H9 (cell line): Measurements from ENCODE around the gene NRXN2. TPM values are rescaled to one million over a fixed set of nuclear protein-coding genes. Genes with fewer than 3 reads are reported as not detected.

Source experiments
- DNase-seq: peaks from one replicate; pipeline ENCODE4 v3.0.0-alpha.2; 2017
- H2AFZ ChIP-seq: one replicate; pipeline ENCODE4 v1.6.1; 2013; ENCODE audit warnings: mild to moderate bottlenecking, low read length, control low read depth, moderate library complexity
- H2AK5ac ChIP-seq: 2 replicates; pipeline ENCODE4 v1.6.1; 2013; ENCODE audit warnings: low read length, control low read depth, mixed read lengths; ENCODE audit not compliant: insufficient read length
- H2BK120ac ChIP-seq: one replicate; pipeline ENCODE4 v1.6.1; 2013; ENCODE audit warnings: low read depth, mild to moderate bottlenecking, low read length, control low read depth, inconsistent platforms; ENCODE audit not compliant: poor library complexity, severe bottlenecking
- H2BK12ac ChIP-seq: 2 replicates; pipeline ENCODE4 v1.6.1; 2013; ENCODE audit warnings: low read length, control low read depth, mixed read lengths, low read depth; ENCODE audit not compliant: insufficient read length
- H2BK15ac ChIP-seq: 2 replicates; pipeline ENCODE4 v1.6.1; 2013; ENCODE audit warnings: low read depth, low read length, control low read depth
- H2BK20ac ChIP-seq: one replicate; pipeline ENCODE4 v1.6.1; 2013; ENCODE audit warnings: low read depth, mild to moderate bottlenecking, low read length, control low read depth, inconsistent platforms; ENCODE audit not compliant: poor library complexity, severe bottlenecking
- H2BK5ac ChIP-seq: 2 replicates; pipeline ENCODE4 v1.6.1; 2013; ENCODE audit warnings: low read length, control low read depth, mixed read lengths; ENCODE audit not compliant: insufficient read length
- H3K14ac ChIP-seq: 2 replicates; pipeline ENCODE4 v1.6.1; 2013; ENCODE audit warnings: low read length, control low read depth; ENCODE audit not compliant: insufficient read depth
- H3K18ac ChIP-seq: 2 replicates; pipeline ENCODE4 v1.6.1; 2013; ENCODE audit warnings: low read depth, mild to moderate bottlenecking, mixed read lengths, low read length, control low read depth; ENCODE audit not compliant: insufficient read length
- H3K23ac ChIP-seq: 2 replicates; pipeline ENCODE4 v1.6.1; 2013; ENCODE audit warnings: low read length, control low read depth, mixed read lengths, low read depth; ENCODE audit not compliant: insufficient read length
- H3K23me2 ChIP-seq: 2 replicates; pipeline ENCODE4 v1.6.1; 2013; ENCODE audit warnings: low read depth, mild to moderate bottlenecking, mixed read lengths, low read length, control low read depth; ENCODE audit not compliant: insufficient read length, poor library complexity, severe bottlenecking
- H3K27ac ChIP-seq: 2 replicates; pipeline ENCODE4 v1.5.1; 2013; ENCODE audit warnings: low read length, control low read depth, mixed read lengths, low read depth; ENCODE audit not compliant: insufficient read length
- H3K27me3 ChIP-seq: 2 replicates; pipeline ENCODE4 v1.6.1; 2013; ENCODE audit warnings: low read length, control low read depth, inconsistent platforms; ENCODE audit not compliant: insufficient read depth
- H3K4ac ChIP-seq: 2 replicates; pipeline ENCODE4 v1.6.1; 2013; ENCODE audit warnings: low read depth, mild to moderate bottlenecking, control low read depth, inconsistent platforms, low read length, moderate library complexity
- H3K4me1 ChIP-seq: 2 replicates; pipeline ENCODE4 v1.6.1; 2013; ENCODE audit warnings: low read length, control low read depth, inconsistent platforms; ENCODE audit not compliant: insufficient read depth
- H3K4me2 ChIP-seq: 2 replicates; pipeline ENCODE4 v1.6.1; 2013; ENCODE audit warnings: low read length, control low read depth, mixed read lengths; ENCODE audit not compliant: insufficient read length, insufficient read depth
- H3K56ac ChIP-seq: 2 replicates; pipeline ENCODE4 v1.6.1; 2013; ENCODE audit warnings: low read depth, mild to moderate bottlenecking, mixed read lengths, low read length, control low read depth; ENCODE audit not compliant: insufficient read length
- H3K79me1 ChIP-seq: 2 replicates; pipeline ENCODE4 v1.6.1; 2013; ENCODE audit warnings: low read depth, mild to moderate bottlenecking, moderate library complexity, low read length, control low read depth, inconsistent platforms; ENCODE audit not compliant: insufficient read depth, poor library complexity, severe bottlenecking
- H3K79me2 ChIP-seq: 2 replicates; pipeline ENCODE4 v1.6.1; 2013; ENCODE audit warnings: low read length, control low read depth, inconsistent platforms; ENCODE audit not compliant: insufficient read depth
- H3K9ac ChIP-seq: 2 replicates; pipeline ENCODE4 v1.6.1; 2013; ENCODE audit warnings: low read length, control low read depth, mixed read lengths; ENCODE audit not compliant: insufficient read length; ENCODE audit errors: extremely low read depth
- H3K9me3 ChIP-seq: one replicate; pipeline ENCODE4 v1.6.1; 2013; ENCODE audit warnings: low read depth, low read length, inconsistent platforms; ENCODE audit not compliant: control insufficient read depth
- H3T11ph ChIP-seq: one replicate; pipeline ENCODE4 v1.6.1; 2013; ENCODE audit warnings: mild to moderate bottlenecking, low read length, control low read depth, inconsistent platforms
- H4K20me1 ChIP-seq: one replicate; pipeline ENCODE4 v1.6.1; 2013; ENCODE audit not compliant: control insufficient read depth, insufficient read length, insufficient read depth
- H4K5ac ChIP-seq: 2 replicates; pipeline ENCODE4 v1.6.1; 2013; ENCODE audit warnings: low read depth, mild to moderate bottlenecking, mixed read lengths, low read length, control low read depth; ENCODE audit not compliant: insufficient read length
- H4K8ac ChIP-seq: replicated peaks from 2 replicates; pipeline ENCODE4 v1.6.1; 2013; ENCODE audit warnings: low read length, control low read depth, mixed read lengths, low read depth; ENCODE audit not compliant: insufficient read length
- H4K91ac ChIP-seq: 2 replicates; pipeline ENCODE4 v1.6.1; 2013; ENCODE audit warnings: low read depth, mild to moderate bottlenecking, moderate library complexity, mixed read lengths, low read length, control low read depth; ENCODE audit not compliant: insufficient read length
- H3K27ac Mint-ChIP-seq, 3 experiments: 2 replicates in 2 of 3; 3 replicates in 1 of 3; pipeline ENCODE4 v1.8.0; 2020 to 2021; ENCODE audit warnings: mixed read lengths in 3 of 3, mild to moderate bottlenecking in 1 of 3, moderate library complexity in 1 of 3
- H3K27me3 Mint-ChIP-seq: 2 replicates; pipeline ENCODE4 v1.8.0; 2021; ENCODE audit warnings: low read depth, mild to moderate bottlenecking, moderate library complexity, mixed read lengths
- H3K36me3 Mint-ChIP-seq, 3 experiments: 2 replicates in 2 of 3; 3 replicates in 1 of 3; pipeline ENCODE4 v1.8.0; 2020 to 2021; ENCODE audit warnings: low read depth in 3 of 3, mixed read lengths in 3 of 3; ENCODE audit not compliant: insufficient read depth in 1 of 3
- H3K4me1 Mint-ChIP-seq, 2 experiments: 2 replicates each; pipeline ENCODE4 v1.8.0; 2020; ENCODE audit warnings: mixed read lengths in 2 of 2
- H3K4me3 Mint-ChIP-seq, 2 experiments: 2 replicates in 1 of 2; 3 replicates in 1 of 2; pipeline ENCODE4 v1.8.0; 2020 to 2021; ENCODE audit warnings: mild to moderate bottlenecking in 2 of 2, mixed read lengths in 2 of 2, moderate library complexity in 1 of 2
- H3K9me3 Mint-ChIP-seq, 2 experiments: 2 replicates in 1 of 2; 3 replicates in 1 of 2; pipeline ENCODE4 v1.8.0; 2020; ENCODE audit warnings: mild to moderate bottlenecking in 2 of 2, mixed read lengths in 2 of 2, moderate library complexity in 1 of 2
- CTCF ChIP-seq: fragments of 200-600 bp; sonication (generic); conservative IDR thresholded peaks from 3 replicates; pipeline ENCODE4 v1.8.0; 2021; ENCODE audit warnings: antibody characterized with exemption, mild to moderate bottlenecking
- WGBS: extraction: QIAGEN DNeasy Blood & Tissue Kit; methylation state at CpG from one replicate; pipeline ENCODE4 v1.1.7; 2013; ENCODE audit warnings: missing lambda C conversion rate, low lambda C conversion rate, mixed read lengths; ENCODE audit not compliant: insufficient read length; ENCODE audit errors: extremely low coverage; 5-methylcytosine and 5-hydroxymethylcytosine counted together
- total RNA-seq: library from RNA; stranded (reverse); gene quantifications from 2 replicates; pipeline ENCODE4 v1.2.1, GENCODE V29; 2021

NRXN2 gene
- total RNA-seq, 1 experiment from 2014 or later = 3.9 TPM

- DNase-seq = peak; percentile 76
- no peak overlapping the region for H3K18ac ChIP-seq
- H3K56ac ChIP-seq = no peak overlapping the region
- no peak overlapping the region for H2AK5ac ChIP-seq
- H3K4ac ChIP-seq = no peak overlapping the region
- no peak overlapping the region for H4K8ac ChIP-seq
- Mint-ChIP-seq H3K27ac (no peak overlapping the region; a peak in 1 of 7 replicates), H3K4me1 (peaks cover 17 to 42% of the 10 kb centered on the region in 2 experiments), H3K9me3 (no peaks in the 10 kb centered on the region; a peak in 1 of 5 replicates), H3K36me3 (no peaks in the 10 kb centered on the region), H3K4me3 (peak overlapping the region in 1 of 2 experiments; percentile 62; a peak in 2 of 5 replicates), H3K27me3 (peaks cover 56% of the 10 kb centered on the region)
- no CpG with 5 or more reads among the region's 6 CpGs for WGBS
- H2BK12ac ChIP-seq = no peak overlapping the region
- no peak overlapping the region for H2BK15ac ChIP-seq
- H4K91ac ChIP-seq = no peak overlapping the region
- no peak overlapping the region for H3T11ph ChIP-seq
- peak; percentile 82 for TF ChIP-seq CTCF
- peaks cover 6% of the 10 kb centered on the region for H3K23me2 ChIP-seq
- H2BK20ac ChIP-seq = no peak overlapping the region
- H2AFZ ChIP-seq = no peak overlapping the region
- no peaks in the 10 kb centered on the region for H3K9me3 ChIP-seq
- no peak overlapping the region for H2BK5ac ChIP-seq
- no peak overlapping the region for H4K5ac ChIP-seq
- no peaks in the 10 kb centered on the region for H3K79me1 ChIP-seq
- H3K27ac ChIP-seq = no peak overlapping the region
- no peak overlapping the region for H2BK120ac ChIP-seq
- no peaks in the 10 kb centered on the region for H4K20me1 ChIP-seq
- no peak overlapping the region for H3K9ac ChIP-seq
- H3K27me3 ChIP-seq = no peaks in the 10 kb centered on the region; the same call in 1 of the 2 replicates
- no peak overlapping the region for H3K14ac ChIP-seq
- H3K4me1 ChIP-seq = no peaks in the 10 kb centered on the region
- no peak overlapping the region for H3K23ac ChIP-seq
- H3K79me2 ChIP-seq = no peaks in the 10 kb centered on the region
- no peak overlapping the region for H3K4me2 ChIP-seq
These were observed 73.7 kb downstream of the NRXN2 start for GRCh38 chr11:64649291-64649697.
